HepG2 (cell line): ENCODE results near the gene PLD1.
A peak's percentile ranks its signal among the peaks of the same experiment; 100 is the strongest.

Source experiments
- BCL6 ChIP-seq: IDR thresholded peaks from 2 replicates; pipeline ENCODE4 v1.6.1; 2016; ENCODE audit warnings: missing genetic modification reagents, missing compliant biosample characterization
- EP300 ChIP-seq, 3 experiments: sonication (generic) in 1 of 3; formaldehyde crosslinking in 1 of 3; IDR thresholded peaks; 2 replicates each; pipeline versions ENCODE4 v1.5.1 to v1.6.1; 2011 to 2020; ENCODE audit warnings: low read depth in 2 of 3, low read length in 2 of 3, borderline replicate concordance in 1 of 3, improper control_type of control experiment in 1 of 3, mild to moderate bottlenecking in 1 of 3, missing genetic modification reagents in 1 of 3, moderate library complexity in 1 of 3
- ETV6 ChIP-seq: sonication (generic); formaldehyde crosslinking; conservative IDR thresholded peaks from 2 replicates; pipeline ENCODE4 v1.4.0; 2020; ENCODE audit warnings: missing genetic modification reagents
- NR2C2 ChIP-seq: sonication (generic); formaldehyde crosslinking; IDR thresholded peaks from 2 replicates; pipeline ENCODE4 v1.4.0; 2020; ENCODE audit warnings: missing genetic modification reagents, mild to moderate bottlenecking, moderate library complexity, borderline replicate concordance
- PAF1 ChIP-seq: IDR thresholded peaks from 2 replicates; pipeline ENCODE4 v1.6.1; 2016; ENCODE audit warnings: missing genetic modification reagents, missing compliant biosample characterization
- POLR2A ChIP-seq, 2 experiments: IDR thresholded peaks; 2 replicates each; pipeline ENCODE4 v1.6.1; 2011; ENCODE audit warnings: low read depth in 2 of 2, low read length in 2 of 2, mild to moderate bottlenecking in 1 of 2, moderate library complexity in 1 of 2; ENCODE audit not compliant: insufficient read depth in 1 of 2
- RAD51 ChIP-seq: fragments of 450-650 bp; IDR thresholded peaks from 2 replicates; pipeline ENCODE4 v1.6.1; 2016; ENCODE audit warnings: borderline replicate concordance
- SNAPC5 ChIP-seq: sonication (generic); formaldehyde crosslinking; IDR thresholded peaks from 2 replicates; pipeline ENCODE4 v1.8.1; 2023; ENCODE audit warnings: mild to moderate bottlenecking, missing genetic modification reagents, borderline replicate concordance
- THAP11 ChIP-seq: IDR thresholded peaks from 2 replicates; pipeline ENCODE4 v1.6.1; 2016; ENCODE audit warnings: missing biosample characterization, missing genetic modification reagents
- ZNF691 ChIP-seq: sonication (generic); formaldehyde crosslinking; IDR thresholded peaks from 2 replicates; pipeline ENCODE4 v1.4.0; 2020; ENCODE audit warnings: missing genetic modification reagents, low read depth, mild to moderate bottlenecking, borderline replicate concordance

- TF ChIP-seq POLR2A (IDR thresholded peaks at IDR 0.05; ENCODE audit: insufficient read depth in 1 of 2, low read depth in 2 of 2, low read length in 2 of 2): no peak
- TF ChIP-seq SNAPC5 (CRISPR knock-in tag): no peak
- no peak for TF ChIP-seq ETV6 (CRISPR knock-in tag)
- no peak for TF ChIP-seq EP300 (IDR thresholded peaks at IDR 0.05; ENCODE audit: low read depth in 2 of 2, low read length in 2 of 2)
- TF ChIP-seq EP300 (CRISPR knock-in tag; IDR thresholded peaks at IDR 0.05; ENCODE audit: borderline replicate concordance): no peak; the same call in 1 of the 2 replicates
- no peak for TF ChIP-seq NR2C2 (CRISPR knock-in tag)
- TF ChIP-seq ZNF691 (CRISPR knock-in tag): peak; percentile 93; the same call in 1 of the 2 replicates
- no peak; the same call in 1 of the 2 replicates for TF ChIP-seq THAP11 (CRISPR knock-in tag)
- no peak for TF ChIP-seq PAF1 (CRISPR knock-in tag)
- TF ChIP-seq RAD51: no peak
- TF ChIP-seq BCL6 (CRISPR knock-in tag): no peak; the same call in 1 of the 2 replicates
Measured at GRCh38 chr3:171829841-171830517, 19.7 kb upstream of the PLD1 start.
